HG03342 (cell line): ENCODE results near the gene AKR1E2.

Experiments
- ATAC-seq: cut with Tn5 transposase; IDR thresholded peaks from one replicate; pipeline ENCODE4 v1.9.1; 2021; ENCODE audit warnings: mild to moderate bottlenecking, moderate library complexity; ENCODE audit not compliant: unreplicated experiment

The AKR1E2 gene

DNA sequence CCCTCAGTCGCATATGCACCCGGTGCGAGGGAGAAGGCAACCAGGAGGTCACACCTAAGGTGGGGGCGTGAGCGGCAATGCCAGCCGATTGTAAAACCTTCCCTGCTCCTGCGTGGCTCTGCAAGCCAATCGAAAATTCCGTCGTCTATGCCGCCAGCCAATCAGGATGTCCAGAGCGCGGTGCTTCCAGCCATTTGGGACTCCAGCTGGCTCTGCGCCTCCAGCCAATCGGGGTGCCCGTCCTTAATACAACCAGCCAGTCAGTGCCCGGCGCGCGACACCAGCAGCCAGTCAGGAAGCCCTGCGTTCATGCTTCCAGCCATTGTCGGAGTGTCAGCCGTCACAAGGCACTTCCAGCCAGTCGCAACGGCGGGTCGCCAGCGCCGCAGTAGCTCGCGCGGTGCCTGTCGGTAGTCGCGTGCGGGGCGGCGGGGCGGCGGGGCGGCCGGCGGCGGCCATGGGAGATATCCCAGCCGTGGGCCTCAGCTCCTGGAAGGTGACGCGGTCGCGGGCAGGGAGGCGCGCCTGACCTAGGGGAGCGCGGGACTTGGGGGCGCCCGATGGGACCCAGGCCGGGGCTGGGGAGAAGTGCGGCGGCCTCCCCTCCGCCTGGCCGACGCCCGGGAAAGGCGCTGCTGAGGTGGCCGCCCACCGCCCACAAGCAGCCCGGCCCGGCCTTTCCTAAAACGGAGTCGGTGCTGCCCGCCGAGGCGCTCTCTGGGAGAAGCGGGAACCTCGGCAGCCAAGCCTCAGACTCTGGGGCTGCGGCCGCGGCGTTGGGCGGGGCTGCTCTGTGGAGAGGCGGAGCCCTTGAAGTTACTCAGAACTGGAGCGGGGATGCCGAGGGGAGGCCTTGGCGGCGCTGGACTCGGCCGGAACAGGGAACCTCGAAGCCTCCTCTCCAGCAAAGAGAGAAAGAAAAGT, at the start of gene AKR1E2:
AKR1E2 (plus strand) TSS at position 340 of the 924 bp plus-strand sequence; CDS start at position 458, 118 bp downstream.
- peak; percentile 66 for ATAC-seq

DNA sequence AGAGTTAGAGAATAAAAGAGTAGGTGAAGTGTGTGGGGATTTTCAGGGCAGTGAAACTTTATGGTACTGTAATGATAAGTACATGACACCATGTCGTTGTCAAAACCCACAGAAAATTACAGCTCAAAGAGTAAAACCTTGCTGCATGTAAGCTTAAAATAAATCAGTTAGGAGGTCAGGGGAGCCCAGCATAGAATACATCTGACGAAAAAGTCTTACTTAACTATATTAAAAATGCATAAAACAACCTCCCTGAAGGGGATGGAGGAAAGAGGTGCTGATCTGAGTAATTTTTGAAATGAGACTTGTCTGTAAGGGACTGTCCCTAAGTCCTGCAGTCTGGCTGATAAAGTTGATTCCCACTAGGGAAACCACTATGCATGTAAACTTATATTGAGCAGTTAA, 49.8 kb upstream of the AKR1E2 start:
- ATAC-seq, result no peak

DNA sequence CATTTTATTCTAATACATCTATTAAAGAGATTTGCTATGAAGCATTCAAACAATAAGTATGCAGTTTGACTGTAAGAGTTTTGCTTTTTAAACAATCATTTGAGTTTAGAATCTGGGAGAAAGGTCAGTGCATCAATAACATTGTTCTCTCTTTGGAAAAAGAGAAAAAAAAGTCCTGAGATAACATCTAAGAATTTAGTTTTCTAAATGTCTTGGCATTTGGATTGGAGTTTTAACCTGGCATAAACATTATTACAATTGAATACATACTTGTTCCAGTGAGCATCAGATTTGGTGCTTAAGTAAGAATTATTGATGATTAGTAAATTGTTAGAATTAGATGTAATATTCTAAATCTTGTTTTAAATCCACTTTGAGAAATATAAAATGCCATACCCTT, 47.2 kb upstream of the AKR1E2 start:
- ATAC-seq, result no peak

DNA sequence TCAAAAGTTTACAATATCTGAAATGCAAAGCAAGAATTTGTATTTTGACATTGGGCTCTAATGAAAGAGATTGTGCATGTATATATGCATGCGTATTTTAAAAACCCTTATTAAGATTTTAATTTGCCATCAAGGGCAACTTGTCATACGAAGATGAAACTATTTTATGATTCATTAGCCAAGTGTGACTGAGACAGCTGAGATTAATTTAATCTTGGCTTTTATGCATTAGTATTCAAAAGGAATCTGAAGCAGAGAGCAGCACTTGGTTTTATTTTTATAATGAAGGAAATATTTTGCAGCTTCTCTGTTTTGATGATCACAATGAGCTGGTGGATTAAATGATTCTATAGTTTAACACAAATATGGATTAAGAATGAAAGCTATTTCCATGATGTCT, 45.9 kb upstream of the AKR1E2 start:
- no peak for ATAC-seq

DNA sequence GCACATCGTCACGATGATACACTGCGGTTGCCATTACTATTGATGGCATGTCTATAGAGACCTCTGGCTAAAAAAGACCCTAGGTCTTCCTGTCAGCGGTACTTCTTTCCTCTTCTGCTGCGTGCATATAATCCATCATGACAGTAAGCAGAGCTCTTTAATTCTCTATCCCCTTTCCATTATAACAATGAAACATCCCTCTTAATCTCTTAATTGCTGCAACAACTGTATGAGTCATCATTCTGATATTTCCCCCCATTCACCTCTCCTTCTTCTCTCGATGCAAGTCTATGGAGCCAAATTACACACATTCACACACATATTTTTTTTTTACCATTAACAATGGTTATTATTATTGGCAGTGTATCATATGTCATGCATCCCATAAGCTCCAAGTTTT, 45.2 kb upstream of the AKR1E2 start:
- no peak for ATAC-seq

DNA sequence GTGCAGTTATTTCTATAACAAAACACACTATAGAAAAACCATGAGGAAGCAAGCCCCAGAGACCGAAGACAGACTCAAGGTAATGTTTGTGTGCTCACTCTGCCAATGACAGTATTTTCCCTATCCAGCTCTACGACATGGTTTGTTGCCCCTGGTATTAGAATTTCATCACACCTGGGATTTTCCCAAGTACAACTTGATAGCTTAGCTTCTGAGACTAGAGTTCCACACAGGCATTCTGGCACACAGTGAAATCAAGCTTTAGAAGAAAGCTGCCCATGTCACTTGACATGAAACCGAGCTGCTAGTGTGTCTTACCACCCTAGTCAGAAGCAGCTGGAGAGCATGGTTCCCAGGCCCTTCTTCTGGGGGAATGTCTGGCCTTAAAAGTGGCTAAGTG, 44.1 kb upstream of the AKR1E2 start:
- ATAC-seq, result no peak

DNA sequence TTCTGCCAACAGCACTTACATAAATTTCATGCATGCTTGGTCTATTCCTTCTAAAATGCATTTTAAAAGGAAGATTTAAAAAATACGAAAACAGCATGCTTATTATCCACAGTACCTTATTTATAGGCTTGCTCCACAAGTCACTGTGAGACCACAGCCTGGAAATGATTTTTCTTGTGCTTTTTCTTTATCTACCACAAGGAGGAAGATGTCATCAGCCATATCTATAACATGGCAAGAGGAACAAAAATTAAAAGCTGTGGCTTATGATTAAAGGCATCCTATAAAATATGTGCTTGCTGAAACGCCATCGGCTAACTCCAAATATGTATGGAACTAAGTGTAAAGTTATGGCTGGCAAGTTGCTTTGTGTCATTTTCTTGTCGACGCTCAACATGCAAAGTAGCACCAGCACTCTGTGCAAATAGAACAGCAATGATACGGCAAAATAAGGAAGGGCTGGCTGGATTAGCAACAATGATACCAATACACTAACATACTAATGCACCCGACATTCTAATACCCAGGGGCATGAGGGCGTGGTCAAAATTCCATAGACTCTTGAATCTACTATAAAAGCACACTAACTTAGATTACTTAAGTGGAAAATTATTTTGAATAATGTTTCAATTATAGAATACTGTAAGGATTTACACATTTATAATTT, 41.2 kb upstream of the AKR1E2 start:
- ATAC-seq, result no peak

DNA sequence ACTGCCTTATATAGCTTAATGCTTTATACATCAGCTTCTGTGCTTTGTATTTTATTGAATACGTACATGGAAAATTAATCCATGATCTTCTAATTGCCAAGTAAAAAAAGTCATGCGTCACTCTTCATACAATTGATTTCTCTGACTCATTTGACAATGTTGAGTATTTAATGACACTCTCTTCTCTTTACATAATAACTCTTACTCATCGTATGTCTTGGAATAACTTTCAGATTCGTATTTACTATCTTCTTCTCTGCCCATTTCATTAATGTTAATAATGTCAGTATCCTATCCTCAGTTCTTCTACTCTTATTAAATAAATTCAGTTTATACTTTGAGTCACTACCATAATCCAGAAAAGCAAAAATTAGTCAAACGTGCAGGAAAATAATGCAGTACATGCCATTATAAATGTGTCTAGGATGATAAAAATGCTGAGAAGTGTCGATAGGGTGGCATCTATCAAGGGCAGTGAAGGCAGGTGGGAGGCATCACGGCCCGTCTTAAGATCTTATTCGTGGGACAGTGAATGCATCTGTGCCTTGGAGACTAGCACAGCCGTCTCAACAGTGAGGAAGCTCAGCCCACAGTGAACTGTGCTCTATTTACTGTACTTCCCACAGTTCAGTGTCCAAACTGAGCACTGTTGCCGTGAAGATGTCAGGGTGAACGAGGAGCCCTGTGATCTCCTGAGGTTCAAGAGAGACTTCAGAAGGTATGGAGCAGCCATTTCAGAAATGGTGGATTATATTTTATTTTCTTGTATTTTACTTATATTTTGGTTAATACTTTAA, 39.8 kb upstream of the AKR1E2 start:
- no peak for ATAC-seq

DNA sequence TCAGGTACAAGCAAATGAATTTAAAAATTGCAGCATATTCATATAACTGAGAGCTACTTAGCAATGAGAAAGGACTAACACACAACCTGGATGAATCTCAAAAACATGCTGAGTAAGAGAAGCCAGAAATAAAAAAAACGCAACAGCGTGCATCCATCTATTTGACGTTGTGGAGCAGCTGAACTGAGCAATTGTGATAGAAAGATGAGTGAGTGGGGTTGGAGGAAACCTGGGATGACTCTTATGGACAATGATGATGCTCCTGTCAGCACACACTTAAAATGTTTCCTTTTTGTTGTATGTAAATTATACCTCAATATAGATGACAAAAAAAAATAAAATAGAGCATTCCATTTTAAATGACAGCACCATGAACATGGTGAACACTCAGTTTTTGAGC, 36.0 kb upstream of the AKR1E2 start:
- no peak for ATAC-seq

DNA sequence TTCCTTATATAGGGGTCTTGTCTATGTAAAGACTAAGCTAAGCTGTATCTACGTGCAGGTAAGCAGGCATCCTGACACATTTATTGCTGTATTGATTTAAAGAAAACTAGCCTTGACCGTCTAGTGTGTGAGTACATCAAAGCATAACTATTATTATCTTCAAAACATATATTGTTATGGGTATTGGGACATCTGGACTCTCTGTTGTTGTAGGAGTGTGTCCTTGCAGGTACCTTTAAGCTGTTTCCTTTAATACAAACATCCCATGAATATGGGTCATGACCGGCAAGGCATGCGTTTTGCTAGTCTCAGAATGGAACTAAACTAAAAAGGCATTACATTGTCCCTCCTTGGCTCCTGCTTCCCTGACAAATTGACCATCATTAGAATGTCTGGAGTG, 35.1 kb upstream of the AKR1E2 start:
- no peak for ATAC-seq

DNA sequence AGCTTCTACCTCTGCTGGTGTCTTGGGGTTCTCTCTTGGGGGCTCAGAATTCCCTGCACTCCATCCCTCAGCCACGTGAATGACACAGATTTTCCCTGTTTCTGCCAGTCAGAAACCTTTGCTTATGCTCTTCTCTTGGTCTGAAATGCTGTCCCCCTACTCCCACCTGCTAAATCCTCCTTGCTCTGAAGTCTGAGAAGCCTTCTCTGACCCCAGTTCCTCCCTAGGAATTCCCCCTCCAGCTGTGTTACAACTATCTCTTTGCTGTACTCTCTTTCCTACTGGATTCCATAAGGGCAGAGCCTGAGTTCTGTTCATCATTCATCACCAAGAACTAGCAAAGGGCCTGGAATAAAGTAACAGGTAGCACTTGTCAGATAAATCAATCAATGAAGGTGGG, 33.6 kb upstream of the AKR1E2 start:
- ATAC-seq, result no peak

DNA sequence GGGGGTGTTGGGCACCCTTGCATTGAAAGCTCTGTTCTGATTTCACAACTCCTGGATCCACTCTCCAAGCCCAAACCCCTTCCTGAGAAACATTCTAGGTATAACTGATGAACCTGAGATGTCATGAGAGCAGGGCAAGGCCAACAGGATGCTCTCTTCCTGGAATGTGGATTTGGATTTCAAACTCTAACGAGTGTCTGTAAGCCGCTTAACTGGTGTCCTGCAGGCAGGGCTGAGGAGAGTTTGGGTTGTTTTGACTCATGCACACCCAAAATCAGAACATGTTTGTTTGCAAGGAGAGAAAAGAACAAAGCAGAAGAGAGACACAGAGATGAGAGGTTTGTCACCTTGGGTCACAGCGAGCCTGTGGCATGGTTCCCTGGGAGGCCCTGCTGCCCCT, 24.6 kb upstream of the AKR1E2 start:
- ATAC-seq, result no peak

DNA sequence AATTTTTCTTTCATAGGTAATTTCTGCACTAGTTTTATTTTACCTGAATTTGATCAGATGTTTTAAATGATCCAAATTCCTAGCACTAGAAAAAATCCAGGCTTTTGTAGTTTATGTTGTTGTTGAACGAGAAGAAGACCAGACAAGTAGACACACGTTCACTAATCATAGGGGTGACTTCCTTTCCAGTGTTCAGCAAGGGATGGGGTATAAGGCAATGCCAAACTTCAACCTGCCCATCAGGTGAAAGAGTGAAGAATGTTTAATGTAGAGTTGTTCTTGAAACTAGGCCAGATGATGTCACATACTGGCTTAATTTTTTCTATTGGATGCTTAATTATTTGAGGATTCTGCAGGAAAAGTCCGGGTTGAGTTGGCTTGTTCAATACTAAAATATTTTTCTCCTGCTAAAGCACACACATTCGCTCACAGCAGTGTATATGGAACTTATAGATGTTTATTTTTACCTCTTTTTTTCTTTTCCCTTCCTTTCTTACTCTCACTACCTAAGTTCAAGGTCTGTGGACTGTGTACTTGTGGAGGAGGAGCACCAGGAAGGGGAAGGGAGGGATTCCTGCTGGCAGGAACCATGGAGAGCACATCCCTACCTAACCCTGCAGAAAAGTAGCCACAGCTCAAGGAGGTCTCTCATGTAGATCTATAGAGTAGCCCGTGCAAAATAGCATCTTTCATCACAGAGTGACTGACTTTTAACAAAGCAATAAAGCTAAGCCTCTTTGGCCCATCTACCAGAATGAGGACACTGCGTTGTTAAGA, 23.1 kb upstream of the AKR1E2 start:
- no peak for ATAC-seq

DNA sequence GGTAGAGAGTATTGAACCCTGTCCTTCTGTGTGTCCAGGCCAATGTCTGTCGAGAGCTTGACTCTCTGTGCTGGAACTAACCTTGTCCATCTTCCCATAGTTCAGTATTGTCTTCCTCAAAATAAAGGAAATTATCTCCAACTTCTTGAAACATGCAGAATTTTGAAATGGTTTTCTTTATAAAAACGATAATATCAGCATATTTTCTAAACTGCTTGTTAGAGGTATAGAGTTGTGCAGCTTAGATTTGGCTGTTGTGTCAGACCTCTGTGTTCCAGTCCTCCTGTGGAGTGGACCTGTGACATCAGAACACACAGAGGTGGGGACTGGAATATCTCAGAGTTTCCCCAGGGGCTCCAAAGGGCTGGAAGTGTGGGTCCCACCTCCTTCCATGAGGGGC, 22.2 kb upstream of the AKR1E2 start:
- ATAC-seq, result no peak

DNA sequence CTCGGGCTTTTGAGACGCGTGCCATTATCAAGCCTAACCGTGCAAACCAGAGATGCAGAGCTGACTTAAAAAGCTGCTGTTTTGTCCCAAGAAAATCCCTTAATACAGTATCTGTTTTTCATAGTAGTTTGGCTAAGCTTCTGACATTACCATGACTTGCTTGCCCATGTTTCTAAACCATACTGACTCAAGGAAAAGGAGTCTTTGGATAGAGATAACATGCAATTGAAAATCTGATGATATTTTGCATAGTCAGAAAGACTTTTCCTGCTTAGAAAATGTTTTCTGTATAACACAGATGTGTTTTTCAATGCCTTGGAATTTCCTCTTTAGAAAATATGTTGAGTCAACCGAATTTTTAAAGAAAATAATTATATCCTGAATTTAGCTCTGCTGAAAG, 21.5 kb upstream of the AKR1E2 start:
- ATAC-seq, result no peak

DNA sequence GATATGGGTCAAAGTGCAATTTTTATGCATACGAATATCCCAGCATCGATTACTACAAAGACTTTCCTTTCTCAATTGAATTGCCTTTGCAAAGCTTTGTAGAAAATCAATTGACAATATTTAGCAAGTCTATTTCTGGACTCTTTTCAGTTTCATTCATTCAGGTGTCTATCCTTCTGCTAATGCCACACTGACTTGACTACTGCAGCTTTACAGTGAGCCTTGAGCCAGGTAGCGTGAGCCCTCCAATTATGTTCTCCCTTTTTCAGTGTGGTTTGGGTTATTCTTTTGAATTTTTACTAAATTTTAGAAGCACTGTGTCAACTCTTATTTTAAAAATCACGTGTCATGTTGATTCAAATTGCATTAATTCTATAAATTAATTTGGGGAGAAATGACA, 19.5 kb upstream of the AKR1E2 start:
- ATAC-seq, result no peak

DNA sequence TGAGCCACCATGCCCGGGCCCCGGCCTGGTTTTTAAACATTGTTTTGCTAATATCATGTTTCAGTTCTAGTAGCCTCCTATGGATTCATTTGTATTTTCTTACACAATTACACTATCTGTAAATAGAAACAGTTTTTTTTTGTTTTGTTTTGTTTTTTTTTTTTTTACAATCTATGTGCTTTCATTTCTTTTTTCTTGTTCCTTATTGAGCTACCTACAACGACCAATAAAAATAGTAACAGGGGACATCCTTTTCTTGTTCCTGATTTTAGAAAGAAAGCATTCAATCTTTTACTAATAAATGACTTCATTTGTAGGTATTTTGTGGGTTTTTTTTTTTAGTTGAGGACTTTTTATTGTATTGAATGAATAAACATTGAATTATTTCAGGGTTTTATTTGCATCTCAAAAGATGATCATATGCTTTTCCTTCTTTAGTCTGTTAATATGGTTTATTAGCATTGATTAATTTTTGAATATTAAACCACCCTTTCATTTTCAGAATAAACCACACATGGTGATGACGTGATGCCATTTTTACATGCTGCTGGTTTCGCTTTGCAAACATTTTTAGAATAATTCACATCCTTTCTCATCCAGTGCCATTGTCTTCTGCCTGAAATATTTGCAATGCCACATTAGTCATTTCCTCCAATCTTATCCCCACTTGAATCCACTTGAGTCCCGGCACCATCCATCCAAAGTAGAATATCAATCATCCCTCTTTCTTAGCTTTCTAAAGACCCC, 18.1 kb upstream of the AKR1E2 start:
- peak; percentile 54 for ATAC-seq

DNA sequence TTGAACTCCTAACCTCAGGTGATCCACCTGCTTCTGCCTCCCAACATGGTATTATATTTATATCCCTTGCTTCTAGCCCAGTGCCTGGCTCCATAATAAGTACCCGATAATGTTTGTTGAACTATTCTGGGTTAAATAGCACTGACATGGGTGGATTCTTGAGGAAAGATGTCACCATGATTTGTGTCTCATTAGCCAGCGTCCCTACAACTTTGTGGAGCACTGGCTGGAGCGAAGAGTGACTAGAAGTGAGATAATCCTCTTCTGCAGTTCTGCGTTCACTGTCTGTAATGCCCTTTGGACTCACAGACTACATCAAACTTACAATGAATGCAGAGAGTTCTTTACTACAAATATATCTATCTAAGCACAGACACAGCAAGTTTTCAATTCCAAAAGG, 16.9 kb upstream of the AKR1E2 start:
- no peak for ATAC-seq

DNA sequence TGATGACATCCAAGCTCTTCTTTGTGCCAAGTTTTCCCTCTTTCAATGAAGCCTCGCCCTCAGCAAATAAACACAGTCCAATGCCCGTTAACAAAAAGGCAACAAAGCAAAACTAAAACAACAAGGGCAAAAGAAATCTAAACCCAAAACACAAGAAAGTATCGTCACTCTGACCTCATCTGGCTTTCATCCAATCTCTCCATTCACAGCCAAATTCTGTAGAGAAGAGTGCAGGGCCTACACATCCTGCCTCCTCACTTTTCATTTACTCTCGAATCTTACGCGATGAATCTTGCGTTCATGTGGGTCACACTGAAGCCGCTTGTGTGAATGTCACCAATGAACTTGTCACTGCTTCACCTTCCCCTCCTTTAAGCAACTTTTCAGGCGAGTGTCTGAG, 15.9 kb upstream of the AKR1E2 start:
- ATAC-seq, result no peak

DNA sequence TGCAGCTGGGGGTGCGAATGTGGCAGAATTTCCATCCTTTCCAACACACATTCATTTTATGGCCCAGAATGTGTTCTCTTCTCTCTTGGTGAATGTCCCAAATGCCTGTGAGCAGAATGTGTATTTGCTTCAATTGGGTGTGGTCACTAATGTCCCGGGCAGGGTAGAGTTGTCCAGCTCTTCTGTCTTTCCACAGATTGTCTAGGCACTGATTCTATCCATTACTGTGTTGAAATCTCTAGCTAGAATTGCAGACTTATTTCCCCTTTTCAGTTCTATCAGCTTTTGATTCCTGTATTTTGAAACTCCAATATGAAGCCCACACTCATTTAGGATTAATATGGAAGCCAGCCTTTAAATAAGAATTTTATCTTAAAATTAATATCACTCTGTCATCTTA, 14.0 kb upstream of the AKR1E2 start:
- ATAC-seq, result no peak
